ENCODE results near the gene PAX7.

- TF ChIP-seq CEBPB (tag; IDR thresholded peaks at IDR 0.05) (no peak), ZNF707 (CRISPR knock-in tag; conservative IDR thresholded peaks at IDR 0.05) (no peak), TARDBP (IDR thresholded peaks at IDR 0.05) (no peak), ZNF24 (IDR thresholded peaks at IDR 0.05) (no peak), SREBF2 (CRISPR knock-in tag; IDR thresholded peaks at IDR 0.05) (no peak), HBP1 (CRISPR knock-in tag; IDR thresholded peaks at IDR 0.05) (no peak), ILF3 (IDR thresholded peaks at IDR 0.05; ENCODE audit: borderline replicate concordance) (no peak), BHLHE40 (IDR thresholded peaks at IDR 0.05; ENCODE audit: low read length) (no peak), MXD1 (CRISPR knock-in tag; IDR thresholded peaks at IDR 0.05; ENCODE audit: borderline replicate concordance, poor library complexity, severe bottlenecking) (no peak)
- TF ChIP-seq, protein P1, sequence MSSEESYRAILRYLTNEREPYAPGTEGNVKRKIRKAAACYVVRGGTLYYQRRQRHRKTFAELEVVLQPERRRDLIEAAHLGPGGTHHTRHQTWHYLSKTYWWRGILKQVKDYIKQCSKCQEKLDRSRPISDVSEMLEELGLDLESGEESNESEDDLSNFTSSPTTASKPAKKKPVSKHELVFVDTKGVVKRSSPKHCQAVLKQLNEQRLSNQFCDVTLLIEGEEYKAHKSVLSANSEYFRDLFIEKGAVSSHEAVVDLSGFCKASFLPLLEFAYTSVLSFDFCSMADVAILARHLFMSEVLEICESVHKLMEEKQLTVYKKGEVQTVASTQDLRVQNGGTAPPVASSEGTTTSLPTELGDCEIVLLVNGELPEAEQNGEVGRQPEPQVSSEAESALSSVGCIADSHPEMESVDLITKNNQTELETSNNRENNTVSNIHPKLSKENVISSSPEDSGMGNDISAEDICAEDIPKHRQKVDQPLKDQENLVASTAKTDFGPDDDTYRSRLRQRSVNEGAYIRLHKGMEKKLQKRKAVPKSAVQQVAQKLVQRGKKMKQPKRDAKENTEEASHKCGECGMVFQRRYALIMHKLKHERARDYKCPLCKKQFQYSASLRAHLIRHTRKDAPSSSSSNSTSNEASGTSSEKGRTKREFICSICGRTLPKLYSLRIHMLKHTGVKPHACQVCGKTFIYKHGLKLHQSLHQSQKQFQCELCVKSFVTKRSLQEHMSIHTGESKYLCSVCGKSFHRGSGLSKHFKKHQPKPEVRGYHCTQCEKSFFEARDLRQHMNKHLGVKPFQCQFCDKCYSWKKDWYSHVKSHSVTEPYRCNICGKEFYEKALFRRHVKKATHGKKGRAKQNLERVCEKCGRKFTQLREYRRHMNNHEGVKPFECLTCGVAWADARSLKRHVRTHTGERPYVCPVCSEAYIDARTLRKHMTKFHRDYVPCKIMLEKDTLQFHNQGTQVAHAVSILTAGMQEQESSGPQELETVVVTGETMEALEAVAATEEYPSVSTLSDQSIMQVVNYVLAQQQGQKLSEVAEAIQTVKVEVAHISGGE (CRISPR knock-in tag; IDR thresholded peaks at IDR 0.05): no peak
- TF ChIP-seq, protein P2, sequence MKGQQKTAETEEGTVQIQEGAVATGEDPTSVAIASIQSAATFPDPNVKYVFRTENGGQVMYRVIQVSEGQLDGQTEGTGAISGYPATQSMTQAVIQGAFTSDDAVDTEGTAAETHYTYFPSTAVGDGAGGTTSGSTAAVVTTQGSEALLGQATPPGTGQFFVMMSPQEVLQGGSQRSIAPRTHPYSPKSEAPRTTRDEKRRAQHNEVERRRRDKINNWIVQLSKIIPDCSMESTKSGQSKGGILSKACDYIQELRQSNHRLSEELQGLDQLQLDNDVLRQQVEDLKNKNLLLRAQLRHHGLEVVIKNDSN (CRISPR knock-in tag; IDR thresholded peaks at IDR 0.05): no peak
Measured at GRCh38 chr1:18703041-18703621, 72.5 kb downstream of the PAX7 start.
